HG02588 (cell line): ENCODE data around the gene WDR13.
"Not testable (repeated sequence)": the region's sequence is repeated elsewhere in the genome, so short reads cannot be mapped to it uniquely, and the experiment has no call there.

Source experiments
- ATAC-seq: cut with Tn5 transposase; IDR thresholded peaks from one replicate; pipeline ENCODE4 v1.9.1; 2021; ENCODE audit warnings: mild to moderate bottlenecking, moderate library complexity; ENCODE audit not compliant: unreplicated experiment

WDR13 gene

DNA sequence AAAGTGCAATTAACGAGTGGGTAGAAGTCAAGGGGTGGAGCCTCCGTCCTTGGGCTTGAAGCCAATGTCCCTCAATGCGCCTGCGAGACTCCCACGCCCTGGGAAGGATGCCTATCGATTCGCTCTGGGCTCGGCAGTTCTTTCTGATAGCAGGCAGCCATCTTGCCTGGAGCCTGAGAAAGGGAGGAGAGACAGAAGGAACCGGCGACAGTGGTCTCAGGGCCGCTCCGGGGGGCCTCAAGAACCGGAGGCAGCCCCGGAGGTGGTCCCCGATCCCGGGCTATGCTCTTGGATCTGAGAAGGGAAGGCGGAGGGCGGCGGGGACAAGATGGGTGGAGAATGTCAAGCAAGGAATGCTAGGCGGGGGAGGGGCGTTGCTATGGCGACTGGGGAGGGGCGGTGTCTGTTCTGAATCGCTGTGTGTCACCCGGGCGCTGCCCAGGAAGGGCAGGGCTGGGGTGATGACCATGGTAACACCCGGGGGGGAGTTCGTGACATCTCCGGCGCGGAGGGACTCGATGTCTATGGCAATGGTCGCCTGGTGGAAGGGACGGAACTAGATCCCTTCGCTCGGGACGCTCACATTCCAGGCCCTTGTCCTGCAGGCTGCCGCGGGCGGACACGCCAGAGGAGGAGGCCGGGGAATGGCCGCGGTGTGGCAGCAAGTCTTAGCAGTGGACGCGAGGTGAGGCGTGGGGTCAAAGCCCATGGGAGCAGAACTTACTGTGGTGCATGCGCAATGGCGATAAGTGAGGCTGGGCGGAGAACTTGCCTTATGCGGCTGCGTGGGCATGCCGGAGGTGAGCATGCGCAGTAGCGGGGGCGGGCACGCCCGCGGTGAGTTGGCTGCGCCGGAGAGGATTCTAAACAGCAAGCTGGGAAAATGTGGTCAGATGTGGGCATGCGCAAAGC, at the start of gene WDR13:
Gene WDR13, plus strand, starts transcription at position 140 of the 912 bp plus-strand sequence. Its CDS starts 505 bp downstream, at position 645.
- peak; percentile 76 for ATAC-seq

DNA sequence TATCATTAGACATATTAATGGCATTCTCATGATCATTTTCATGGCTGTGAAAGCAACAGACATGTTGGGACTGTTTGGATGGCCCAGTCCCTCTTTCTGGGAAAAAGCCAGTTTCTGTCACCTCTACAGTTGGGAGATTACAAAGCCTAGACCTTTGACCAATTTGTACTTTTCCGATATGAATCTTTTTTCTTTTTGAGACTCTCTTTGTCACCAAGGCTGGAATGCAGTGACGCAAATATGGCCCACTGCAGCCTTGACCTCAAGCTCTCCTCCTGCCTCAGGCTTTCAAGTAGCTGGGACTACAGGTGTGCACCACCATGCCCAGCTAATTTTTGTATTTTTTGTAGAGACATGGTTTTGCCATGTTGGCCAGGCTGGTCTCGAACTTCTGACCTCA, 48.4 kb upstream of the WDR13 start:
- no peak for ATAC-seq

DNA sequence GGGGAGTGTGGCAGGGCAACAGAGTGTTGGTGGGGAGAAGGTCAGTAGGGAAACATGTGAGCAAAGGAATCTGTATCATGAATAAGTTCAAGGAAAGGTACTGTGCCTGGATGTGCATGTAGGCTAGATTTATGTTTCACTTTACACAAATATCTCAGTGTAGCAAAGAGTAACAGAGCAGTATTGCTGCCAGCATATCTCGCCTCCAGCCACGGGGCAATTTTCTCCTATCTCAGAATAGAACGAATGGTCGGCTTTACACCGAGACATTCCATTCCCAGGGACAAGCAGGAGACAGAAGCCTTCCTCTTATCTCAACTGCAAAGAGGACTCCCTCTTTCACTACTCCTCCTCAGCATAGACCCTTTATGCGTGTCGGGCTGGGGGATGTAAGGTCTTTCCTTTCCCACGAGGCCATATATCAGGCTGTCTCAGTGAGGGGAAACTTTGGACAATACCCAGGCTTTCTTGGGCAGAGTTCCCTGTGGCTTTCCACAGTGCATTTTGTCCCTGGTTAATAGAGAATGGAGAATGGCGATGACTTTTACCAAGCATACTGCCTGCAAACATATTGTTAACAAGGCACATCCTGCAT, 41.5 kb upstream of the WDR13 start:
- ATAC-seq = not testable (repeated sequence)

DNA sequence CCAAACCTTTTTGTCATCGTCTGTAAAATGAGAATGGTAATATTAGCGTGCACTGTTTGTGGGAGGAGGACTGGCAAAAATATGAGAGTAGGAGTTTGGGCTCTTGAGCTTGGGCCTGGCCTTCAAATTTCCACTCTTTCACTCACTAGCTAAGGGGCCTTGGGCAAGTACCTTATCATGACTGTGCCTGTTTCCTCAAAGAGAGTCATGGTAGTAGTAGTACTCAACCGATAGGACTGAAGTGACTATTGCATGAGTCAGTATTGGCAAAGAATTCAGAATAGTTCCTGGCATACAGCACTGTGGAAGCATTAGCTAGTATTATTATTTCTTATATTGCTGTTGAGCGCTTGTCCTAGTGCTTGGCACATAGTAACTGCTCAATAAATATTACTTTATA, 39.0 kb upstream of the WDR13 start:
- ATAC-seq = no peak

DNA sequence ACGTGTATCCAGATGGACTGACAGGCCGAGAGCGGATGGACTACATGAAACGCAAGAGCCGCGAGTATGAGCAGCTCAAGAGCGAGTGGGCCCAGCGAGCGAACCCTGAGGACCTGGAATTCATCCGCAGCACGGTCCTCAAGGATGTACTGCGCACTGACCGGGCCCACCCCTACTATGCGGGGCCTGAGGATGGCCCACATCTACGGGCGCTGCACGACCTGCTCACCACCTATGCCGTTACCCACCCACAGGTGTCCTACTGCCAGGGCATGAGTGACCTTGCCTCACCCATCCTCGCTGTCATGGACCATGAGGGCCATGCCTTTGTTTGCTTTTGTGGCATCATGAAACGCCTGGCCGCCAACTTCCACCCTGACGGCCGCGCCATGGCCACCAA, 37.7 kb upstream of the WDR13 start:
- ATAC-seq = no peak

DNA sequence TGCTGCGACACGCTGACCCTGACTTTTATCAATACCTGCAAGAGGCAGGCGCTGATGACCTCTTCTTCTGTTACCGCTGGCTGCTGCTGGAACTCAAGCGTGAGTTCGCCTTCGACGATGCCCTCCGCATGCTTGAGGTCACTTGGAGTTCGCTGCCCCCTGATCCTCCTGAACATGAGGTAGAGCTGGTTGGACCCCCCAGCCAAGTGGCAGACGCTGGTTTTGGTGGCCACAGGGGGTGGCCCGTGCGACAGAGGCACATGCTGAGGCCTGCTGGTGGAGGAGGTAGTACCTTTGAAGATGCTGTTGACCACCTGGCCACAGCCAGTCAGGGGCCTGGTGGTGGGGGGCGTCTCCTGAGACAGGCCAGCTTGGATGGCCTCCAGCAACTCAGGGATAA, 37.2 kb upstream of the WDR13 start:
- ATAC-seq = no peak

DNA sequence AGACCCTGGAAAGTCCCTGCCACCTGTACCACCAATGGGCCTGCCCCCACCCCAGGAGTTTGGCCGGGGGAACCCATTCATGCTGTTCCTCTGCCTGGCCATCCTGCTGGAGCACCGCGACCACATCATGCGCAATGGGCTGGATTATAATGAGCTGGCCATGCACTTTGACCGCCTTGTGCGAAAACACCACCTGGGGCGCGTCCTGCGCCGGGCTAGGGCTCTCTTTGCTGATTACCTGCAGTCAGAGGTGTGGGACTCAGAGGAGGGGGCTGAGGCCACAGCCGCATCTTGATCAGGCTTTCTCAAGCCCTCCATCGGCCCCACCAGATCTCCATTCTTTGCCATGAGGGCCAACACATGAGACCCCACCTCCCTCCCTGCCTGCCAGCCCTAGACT, 36.6 kb upstream of the WDR13 start:
- ATAC-seq = no peak

DNA sequence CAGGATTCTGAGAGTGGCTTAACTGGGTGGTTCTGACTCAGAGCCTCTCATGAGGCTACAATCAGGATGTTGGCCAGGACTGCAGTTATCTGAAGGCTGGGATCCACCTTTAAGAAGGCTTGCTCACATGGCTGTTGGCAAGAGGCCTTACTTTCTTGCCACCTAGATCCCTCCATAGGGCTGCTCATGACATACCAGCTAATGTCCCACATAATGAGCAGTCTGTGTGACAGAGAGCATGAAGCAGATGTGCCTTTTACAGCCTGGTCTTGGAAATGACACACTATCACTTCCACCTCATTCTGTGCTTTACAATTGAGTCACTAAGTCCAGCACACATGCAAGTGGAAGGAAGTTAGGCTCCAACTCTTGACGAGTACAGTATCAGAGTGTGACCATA, 27.3 kb upstream of the WDR13 start:
- peak; percentile 33 for ATAC-seq

DNA sequence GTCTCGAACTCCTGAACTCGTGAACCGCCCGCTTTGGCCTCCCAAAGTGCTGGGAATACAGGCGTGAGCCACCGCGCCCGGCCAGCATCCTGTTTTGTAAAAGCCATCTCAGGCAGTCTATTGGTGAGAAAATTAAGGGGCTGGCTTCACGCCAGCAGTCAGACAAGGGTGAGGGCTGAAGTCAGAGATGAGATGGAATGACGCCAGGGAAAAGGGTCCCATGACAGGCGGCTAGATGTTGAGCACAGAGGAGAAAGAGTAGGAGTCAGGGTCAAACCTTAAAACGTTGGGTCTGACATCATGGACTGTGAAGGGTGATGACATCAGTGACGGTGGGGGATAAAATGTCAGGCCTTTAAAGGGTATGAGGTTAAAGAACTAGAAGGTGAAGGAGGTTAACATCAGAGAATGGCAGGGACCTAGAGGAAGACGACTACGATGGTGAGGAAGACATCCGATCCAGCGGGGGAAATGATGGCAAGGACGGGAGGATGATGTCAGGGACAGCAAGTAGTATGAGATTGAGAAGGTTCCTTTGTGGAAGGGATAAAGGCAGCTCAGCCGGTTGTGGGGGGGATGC, 23.5 kb upstream of the WDR13 start:
- ATAC-seq = no peak

DNA sequence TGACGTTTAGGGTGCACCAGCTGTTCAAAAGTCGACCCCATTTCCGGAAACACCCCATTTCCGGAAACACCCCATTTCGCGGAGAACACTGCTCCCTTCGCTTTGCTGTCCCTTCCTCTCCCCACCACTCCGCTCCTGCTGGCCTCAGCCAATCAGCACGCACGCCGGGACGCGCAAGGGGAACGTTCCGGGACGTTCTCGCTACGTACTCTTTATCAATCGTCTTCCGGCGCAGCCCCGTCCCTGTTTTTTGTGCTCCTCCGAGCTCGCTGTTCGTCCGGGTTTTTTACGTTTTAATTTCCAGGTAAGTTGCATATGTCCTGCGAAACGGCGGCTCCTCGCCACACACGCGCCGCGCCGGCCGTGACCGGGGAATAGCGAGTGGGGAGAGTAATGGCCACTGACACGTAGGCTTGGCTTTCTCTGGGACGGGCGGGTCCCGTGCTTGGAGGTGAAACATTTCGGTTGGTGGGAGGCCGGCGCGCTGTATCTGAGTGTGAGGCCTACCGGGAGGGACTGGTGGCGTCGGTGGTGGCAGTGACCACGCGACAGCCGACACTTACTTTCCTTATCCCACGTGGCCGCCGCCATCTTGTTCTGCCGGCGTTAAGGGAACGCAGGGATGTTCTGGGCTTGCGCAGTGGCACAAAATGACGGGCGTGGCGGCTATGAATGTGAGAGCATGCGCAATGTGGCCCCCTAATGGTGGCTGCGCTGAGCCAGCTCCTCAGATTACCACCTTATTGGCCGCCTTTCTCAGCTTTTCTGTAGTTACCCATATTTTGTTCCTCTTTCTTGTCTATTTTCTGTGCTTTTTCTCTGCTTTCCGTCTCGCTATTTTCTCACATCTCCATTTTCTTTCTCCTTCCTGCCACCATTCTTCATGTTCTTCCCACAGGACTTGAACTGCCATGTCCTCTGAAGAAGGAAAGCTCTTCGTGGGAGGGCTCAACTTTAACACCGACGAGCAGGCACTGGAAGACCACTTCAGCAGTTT, 22.7 kb upstream of the WDR13 start, which contains the start of gene RBM3:
Gene RBM3, plus strand, starts transcription at position 215 of the 997 bp plus-strand sequence. Its CDS starts 697 bp downstream, at position 912.
- peak; percentile 83 for ATAC-seq

DNA sequence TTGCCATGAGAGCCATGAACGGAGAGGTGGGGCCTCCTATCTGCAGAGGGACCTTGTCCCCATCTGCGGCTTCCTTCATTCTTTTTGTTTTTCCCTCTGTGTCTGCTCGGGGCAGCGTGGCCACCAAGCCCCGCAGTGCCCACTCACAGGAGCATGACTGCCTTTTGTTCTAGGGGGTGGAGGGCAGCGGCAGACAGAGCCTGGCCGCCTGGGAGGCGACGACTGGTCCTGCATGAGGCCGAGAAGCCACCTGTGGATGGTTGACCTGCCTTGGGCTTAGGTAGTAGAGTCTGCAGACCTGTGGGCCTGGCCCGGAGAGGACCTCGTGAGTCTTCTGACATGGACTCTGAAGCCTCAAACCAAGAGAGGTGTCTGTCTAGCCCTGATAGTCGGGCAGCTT, 21.6 kb upstream of the WDR13 start:
- ATAC-seq = no peak

DNA sequence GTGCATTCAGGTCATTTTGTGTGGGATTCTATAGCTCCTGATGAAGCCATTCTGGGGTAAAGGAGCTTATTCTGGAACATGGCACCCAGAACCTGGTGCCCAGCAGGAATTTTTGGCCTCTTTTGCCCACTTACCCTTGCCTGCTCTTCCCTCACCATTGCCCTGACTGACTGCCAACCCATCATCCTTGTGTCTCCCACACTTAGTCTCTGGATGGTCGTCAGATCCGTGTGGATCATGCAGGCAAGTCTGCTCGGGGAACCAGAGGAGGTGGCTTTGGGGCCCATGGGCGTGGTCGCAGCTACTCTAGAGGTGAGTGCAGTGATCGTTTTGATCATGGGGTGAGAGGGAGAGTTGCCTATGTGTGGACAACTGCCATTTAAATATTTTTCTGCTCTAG, 21.2 kb upstream of the WDR13 start:
- ATAC-seq = no peak

DNA sequence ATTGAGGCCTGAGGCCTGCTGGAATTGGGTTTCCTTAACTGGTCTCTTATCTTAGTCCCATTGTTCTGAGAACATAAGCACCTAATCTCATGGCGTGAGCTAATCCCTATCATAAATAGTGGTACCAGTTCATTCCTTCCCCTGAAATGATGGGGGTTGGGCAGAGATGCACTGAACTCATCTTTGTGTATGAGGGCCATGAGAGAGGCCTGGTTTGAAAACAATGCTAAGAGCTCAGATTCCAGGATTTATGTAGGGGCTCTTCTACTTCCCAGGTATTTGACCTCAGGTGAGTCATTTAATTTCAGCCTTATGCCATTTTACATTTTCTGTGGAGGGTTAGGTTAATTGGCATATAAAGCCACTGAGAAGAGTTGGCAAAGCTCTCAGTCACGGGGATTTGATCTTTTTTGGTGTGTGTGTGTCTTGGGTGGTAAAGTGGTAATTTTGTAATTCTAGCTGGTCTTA, 18.6 kb upstream of the WDR13 start:
- no peak for ATAC-seq

DNA sequence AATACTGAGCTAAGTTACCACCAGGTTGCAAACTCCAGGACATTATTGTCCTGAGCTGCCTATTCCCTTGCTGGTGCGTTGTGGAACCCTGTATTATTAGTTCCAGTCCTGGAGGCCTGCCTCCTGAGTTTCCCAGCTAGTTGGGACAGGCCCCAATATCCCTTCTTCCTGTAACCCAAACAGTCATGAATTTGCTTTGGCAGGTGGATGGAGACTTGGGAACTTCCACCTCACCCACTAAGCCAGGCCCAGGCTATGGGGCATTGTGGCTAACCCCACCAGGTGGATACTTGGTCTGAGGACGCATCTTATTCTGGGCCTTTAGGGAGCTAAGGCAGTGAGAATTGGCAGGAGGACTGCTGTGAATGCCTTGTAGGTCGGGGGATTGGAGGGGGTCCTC, 18.0 kb upstream of the WDR13 start:
- ATAC-seq = no peak

DNA sequence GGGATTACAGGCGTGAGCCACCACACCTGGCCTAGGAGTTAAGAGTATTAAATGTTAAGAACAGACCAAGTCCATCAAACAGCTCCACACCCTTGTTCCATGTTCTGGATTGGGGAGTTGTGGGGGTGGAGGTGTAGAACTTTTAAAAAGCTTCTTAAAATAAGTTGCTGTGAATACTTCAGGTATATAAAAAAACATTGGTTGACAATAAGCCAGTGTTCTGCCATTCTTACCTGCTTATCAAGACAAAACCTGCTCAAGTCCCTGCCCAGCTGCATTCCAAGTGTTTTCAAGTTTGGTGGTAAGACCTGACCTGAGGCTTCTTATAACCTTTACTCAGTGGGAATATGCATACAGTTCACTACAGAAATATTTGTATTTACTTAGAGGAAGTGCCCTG, 16.6 kb upstream of the WDR13 start:
- no peak for ATAC-seq

DNA sequence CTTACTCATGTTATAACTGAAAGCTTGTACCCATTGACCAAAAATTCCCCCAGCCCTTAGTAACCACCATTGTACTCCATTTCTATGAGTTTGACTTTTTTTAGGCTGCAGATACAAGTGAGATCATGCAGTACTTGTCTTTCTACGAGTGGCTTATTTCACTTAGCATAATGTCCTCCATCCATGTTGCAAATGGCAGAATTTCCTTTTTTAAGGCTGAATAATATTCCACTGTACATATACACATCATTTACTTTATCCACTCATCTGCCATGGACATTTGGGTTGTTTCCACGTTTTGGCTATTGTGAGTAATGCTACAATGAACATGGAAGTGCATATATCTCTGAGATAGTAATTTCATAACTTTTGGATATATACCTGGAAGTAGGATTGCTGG, 12.6 kb upstream of the WDR13 start:
- no peak for ATAC-seq

DNA sequence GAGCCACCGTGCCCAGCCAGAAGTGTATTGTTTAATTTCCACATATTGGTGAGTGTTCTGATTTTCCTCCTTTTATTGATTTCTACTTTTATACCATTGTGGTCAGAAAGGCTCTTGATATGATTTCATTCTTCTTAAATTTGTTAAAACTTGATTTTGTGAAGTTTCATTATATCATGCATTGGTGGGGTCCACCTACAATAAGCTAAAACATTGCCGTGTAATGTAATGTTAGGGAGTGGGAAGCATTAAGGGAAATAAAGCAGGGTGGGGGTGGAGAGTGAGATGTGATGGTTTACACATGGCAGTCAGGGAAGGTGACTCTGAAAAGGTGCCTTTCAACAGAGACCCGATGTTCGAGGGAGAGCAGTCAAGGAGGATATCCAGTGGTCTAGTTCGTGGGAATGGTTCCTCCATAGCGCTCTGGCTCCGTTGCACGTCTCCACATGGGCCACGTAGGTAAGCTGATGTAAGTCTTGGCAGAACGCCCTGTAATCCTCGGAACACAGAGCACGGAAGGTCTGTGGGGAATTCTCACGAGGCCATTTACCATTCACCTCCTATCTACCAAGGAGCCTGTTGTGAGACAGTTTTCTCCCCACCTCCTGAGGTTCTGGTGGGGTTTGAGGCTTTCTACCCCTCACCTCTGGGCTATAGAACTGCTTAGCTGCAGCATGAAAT, 7.7 kb upstream of the WDR13 start:
- ATAC-seq = no peak

DNA sequence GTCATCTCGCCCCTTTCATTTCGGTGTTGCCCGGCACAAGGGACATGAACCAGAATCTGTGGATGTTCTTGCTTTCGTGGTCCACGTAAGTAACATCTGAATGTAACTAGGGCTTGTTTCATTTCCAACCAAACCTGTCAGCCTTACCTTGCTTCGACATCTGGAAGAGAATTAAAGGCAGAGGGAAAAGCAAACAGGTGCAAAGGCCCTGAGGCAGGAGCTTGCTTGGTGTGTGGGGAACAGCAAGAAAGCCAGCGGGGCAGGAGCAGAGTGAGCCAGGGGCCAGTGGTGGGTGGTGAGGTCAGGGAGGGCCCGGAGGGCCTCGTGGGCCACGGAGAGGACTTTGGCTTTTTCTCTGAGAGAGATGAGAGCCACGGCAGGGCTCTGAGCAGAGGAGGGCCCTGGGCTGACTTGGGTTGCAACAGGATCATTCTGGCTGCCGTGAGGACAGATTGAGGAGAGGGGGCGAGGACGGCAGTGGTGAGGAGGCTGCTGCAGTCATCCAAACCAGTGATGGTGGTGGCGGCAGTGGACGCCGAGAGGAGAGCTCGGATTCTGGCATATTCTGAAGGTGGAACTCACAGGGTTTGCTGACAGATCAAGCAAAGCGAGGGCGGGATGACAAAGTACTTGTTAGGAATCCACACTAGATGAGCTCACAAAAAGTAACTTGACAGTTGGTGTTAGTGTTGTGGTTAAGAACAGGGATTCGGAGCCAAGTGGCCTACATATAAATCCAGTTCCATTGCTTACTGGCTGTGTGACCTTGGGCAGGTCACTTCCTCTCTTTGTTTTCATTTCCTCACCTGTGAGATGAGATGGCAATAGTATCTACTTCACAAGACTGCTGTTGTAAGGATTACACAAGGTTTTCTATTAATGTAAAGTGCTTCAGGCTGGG, 6.8 kb upstream of the WDR13 start:
- no peak for ATAC-seq

DNA sequence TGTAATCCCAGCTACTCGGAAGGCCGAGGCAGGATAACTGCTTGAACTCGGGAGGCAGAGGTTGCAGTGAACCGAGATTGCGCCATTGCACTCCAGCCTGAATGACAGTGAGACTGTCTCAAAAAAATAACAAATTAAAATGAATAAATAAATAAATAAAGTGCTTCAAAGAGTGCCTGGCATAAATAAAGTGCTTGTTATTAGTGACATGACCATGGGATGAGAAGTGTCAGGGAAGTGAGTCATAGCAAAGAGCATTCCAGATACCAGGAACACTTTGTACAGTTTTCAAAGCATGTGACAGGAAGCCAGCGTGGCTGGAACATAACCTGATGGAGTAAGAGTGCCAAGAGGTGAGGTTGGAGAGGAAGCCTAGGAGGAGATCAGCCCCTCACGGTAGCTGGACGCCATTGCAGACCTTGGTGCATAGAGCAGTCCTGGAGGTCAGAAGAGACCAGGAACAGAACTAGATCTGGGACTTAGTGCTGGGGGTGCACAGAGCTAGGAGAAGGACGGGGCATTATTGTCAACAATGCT, 6.0 kb upstream of the WDR13 start:
- ATAC-seq = no peak
